ENCODE measurements around the gene CELF5. TPM values are rescaled to one million over a fixed set of nuclear protein-coding genes. Genes with fewer than 3 reads are reported as not detected.
A peak's percentile ranks its signal among the peaks of the same experiment; 100 is the strongest.

Gene CELF5
- total RNA-seq: 0.09 TPM
- 1 to 10 TPM in 1 of 8 donors, under 1 TPM in 7; 0.15 to 1.6 (median 0.70) TPM for polyA plus RNA-seq (ENCODE audit: insufficient read depth in 1 of 8, insufficient read length in 8 of 8, low replicate concordance in 1 of 8)
- long read RNA-seq, donor 1: 0 reads
- long read RNA-seq, donor 2: 0 reads
- long read RNA-seq, donor 3: 0 reads
- long read RNA-seq, donor 4: 0 reads
- long read RNA-seq, donor 5: 0 reads
- long read RNA-seq, donor 6: 0 reads
- long read RNA-seq, donor 7, partial matches to known transcripts: 0 of 1 reads
- long read RNA-seq, donor 7, other reads (novel, unspliced or antisense): 0 of 1 reads
- long read RNA-seq, donor 8: 0 reads
- long read RNA-seq, donor 9: 0 reads
- long read RNA-seq, donor 10: 0 reads
- long read RNA-seq, donor 11: 0 reads

- Histone ChIP-seq H3K27me3 (ENCODE audit: control insufficient read depth, insufficient read depth, low read length) (peaks cover 52% of the 10 kb centered on the region), H3K27ac (ENCODE audit: low read length) (no peak within 1 kb of the TSS), H3K4me3 (ENCODE audit: low read length) (no peak within 1 kb of the TSS), H3K36me3 (ENCODE audit: control insufficient read depth, insufficient read depth, low read length) (no peaks in the 10 kb centered on the region), H3K9me3 (replicated peaks; ENCODE audit: control insufficient read depth, low read depth, low read length) (no peaks in the 10 kb centered on the region), H3K4me1 (ENCODE audit: control insufficient read depth, insufficient read depth, low read length) (peaks cover 3% of the 10 kb centered on the region)
- WGBS (ENCODE audit: insufficient coverage): under 1% methylated on average over 87 of the region's 94 CpGs
- DNase-seq: peak; percentile 69
Observed at GRCh38 chr19:3224346-3225168, at the start of gene CELF5. Gene CELF5 (plus strand): TSS chr19:3224661. CDS start chr19:3224740, 79 bp downstream.

DNA sequence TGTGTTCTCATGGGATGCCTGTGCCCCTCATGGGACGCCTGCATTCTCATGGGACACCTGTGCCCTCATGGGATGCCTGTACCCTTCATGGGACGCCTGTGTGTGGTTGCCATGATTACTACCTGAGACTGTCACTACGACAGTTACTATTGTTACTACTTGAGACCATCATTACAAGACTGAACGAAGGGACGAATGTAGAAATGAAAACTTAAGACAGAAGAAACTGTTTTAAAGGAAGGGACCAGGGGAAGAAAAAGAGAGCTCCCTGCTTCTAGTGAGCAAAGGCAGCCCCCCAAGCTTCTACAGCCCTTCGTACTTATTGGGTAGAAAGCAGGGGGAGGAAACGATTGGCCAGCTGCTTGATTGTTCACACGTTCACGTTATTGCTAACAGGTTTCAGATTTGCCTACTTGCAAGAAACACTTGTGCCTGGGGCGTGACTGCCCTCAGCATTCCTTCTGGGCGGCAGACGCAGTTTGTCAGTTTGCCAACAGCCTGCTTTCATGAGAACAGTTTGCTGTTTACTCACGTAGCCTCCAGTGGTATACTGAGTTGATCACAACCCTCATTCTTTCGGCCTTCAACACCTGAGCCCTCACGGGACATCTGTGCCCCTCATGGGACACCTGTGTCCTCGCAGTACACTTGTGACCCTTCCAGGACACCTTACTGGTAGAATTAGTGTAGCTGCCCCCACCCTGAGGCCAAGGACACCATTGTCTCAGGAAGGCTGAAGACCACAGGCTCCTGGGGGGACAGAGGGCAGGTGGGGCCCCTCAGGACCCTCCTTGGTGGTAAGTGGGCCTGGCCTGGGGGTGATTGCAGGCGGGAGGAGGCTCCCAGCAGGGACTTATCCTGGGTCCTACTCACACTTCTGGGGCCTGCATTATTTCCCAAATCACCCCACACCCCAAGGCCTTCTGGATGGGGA is 48.4 kb upstream of the CELF5 start:
- Histone ChIP-seq H3K4me3 (ENCODE audit: low read length) (no peak overlapping the region), H3K4me1 (ENCODE audit: control insufficient read depth, insufficient read depth, low read length) (peaks cover 20% of the 10 kb centered on the region), H3K27ac (ENCODE audit: low read length) (peak overlapping the region; percentile 8), H3K9me3 (replicated peaks; ENCODE audit: control insufficient read depth, low read depth, low read length) (no peaks in the 10 kb centered on the region), H3K27me3 (ENCODE audit: control insufficient read depth, insufficient read depth, low read length) (no peaks in the 10 kb centered on the region), H3K36me3 (ENCODE audit: control insufficient read depth, insufficient read depth, low read length) (no peaks in the 10 kb centered on the region)
- peak; percentile 50 for DNase-seq
- WGBS (ENCODE audit: insufficient coverage): 66% methylated on average over 12 of the region's 17 CpGs

DNA sequence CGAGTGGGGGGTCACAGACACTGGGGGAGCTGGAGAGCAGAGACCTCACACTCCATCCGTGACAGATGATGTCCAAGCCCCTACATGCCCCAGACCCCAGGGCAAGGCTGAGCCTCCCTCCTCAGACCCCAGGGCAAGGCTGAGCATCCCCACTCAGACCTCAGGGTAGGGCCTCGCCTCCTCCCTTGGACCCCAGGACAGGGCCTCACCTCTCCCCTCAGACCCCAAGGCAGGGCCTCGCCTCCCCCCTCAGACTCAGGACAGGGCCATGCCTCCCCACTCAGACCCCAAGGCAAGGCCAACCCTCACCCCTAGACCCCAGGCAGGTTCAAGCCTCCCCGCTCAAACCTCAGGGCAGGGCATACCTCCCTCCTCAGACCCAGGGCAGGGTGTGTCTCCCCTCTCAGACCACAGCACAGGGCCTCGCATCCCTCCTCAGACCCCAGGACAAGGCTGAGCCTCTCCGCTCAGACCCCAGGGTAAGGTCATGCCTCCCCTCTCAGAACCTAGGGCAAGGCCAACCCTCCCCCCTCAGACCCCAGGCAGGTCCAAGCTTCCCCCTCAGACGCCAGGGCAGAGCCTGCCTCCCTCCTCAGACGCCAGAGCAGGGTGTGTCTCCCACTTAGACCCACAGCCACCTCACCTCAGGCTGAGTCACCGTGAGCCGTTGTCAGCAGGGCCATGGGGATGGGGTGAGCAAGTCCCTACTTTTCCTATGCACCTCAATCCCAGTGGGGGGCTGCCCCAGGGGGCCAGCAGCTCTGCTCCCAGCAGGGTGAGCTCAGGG is 47.6 kb upstream of the CELF5 start:
- Histone ChIP-seq H3K27ac (ENCODE audit: low read length) (peak overlapping the region; percentile 8), H3K9me3 (replicated peaks; ENCODE audit: control insufficient read depth, low read depth, low read length) (no peaks in the 10 kb centered on the region), H3K4me3 (ENCODE audit: low read length) (no peak overlapping the region), H3K36me3 (ENCODE audit: control insufficient read depth, insufficient read depth, low read length) (no peaks in the 10 kb centered on the region), H3K27me3 (ENCODE audit: control insufficient read depth, insufficient read depth, low read length) (no peaks in the 10 kb centered on the region), H3K4me1 (ENCODE audit: control insufficient read depth, insufficient read depth, low read length) (peaks cover 20% of the 10 kb centered on the region)
- WGBS (ENCODE audit: insufficient coverage): 91% methylated on average over 4 of the region's 11 CpGs
- no peak for DNase-seq

DNA sequence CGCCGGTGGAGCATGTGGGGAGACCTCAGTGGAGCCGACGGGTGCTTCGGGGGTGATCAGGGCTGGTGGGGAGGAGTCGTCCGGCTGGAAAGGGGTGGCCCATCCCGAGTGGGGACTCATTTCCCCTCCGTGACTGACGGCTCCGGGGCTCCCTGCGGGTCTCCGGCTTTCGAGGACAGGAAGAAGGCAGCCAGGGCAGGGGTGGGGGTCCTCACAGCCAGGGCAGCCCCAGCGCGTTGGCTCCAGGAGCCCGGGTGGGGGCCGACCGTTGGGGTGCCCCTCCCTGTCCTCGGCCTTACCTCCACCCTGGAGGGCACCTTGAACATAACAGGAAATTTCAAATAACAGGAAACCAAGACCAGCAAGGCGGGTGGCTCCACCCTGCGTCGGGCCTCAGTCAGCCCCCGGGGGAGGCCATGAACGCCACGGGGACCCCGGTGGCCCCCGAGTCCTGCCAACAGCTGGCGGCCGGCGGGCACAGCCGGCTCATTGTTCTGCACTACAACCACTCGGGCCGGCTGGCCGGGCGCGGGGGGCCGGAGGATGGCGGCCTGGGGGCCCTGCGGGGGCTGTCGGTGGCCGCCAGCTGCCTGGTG is 46.0 kb upstream of the CELF5 start, which contains the start of gene S1PR4:
Gene S1PR4, plus strand, starts transcription at position 393 of the 596 bp plus-strand sequence. Its CDS starts 24 bp downstream, at position 417.
- Histone ChIP-seq H3K9me3 (replicated peaks; ENCODE audit: control insufficient read depth, low read depth, low read length) (no peaks in the 10 kb centered on the region), H3K36me3 (ENCODE audit: control insufficient read depth, insufficient read depth, low read length) (no peaks in the 10 kb centered on the region), H3K27ac (ENCODE audit: low read length) (no peak within 1 kb of the TSS), H3K4me3 (ENCODE audit: low read length) (peak within 1 kb of the TSS; percentile 19), H3K4me1 (ENCODE audit: control insufficient read depth, insufficient read depth, low read length) (peaks cover 20% of the 10 kb centered on the region), H3K27me3 (ENCODE audit: control insufficient read depth, insufficient read depth, low read length) (no peaks in the 10 kb centered on the region)
- no peak for DNase-seq
- 70% methylated on average over 41 of the region's 42 CpGs for WGBS (ENCODE audit: insufficient coverage)

- Histone ChIP-seq H3K9me3 (replicated peaks; ENCODE audit: control insufficient read depth, low read depth, low read length) (no peaks in the 10 kb centered on the region), H3K27me3 (ENCODE audit: control insufficient read depth, insufficient read depth, low read length) (no peaks in the 10 kb centered on the region), H3K36me3 (ENCODE audit: control insufficient read depth, insufficient read depth, low read length) (no peaks in the 10 kb centered on the region), H3K4me1 (ENCODE audit: control insufficient read depth, insufficient read depth, low read length) (peaks cover 20% of the 10 kb centered on the region), H3K4me3 (ENCODE audit: low read length) (peak overlapping the region; percentile 19), H3K27ac (ENCODE audit: low read length) (no peak overlapping the region)
- 82% methylated on average over 52 of the region's 52 CpGs for WGBS (ENCODE audit: insufficient coverage)
- no peak for DNase-seq
Observed at GRCh38 chr19:3178973-3179738, 45.3 kb upstream of the CELF5 start.

GRCh38 chr19:3179739-3180293 is 44.6 kb upstream of the CELF5 start:
- Histone ChIP-seq H3K4me1 (ENCODE audit: control insufficient read depth, insufficient read depth, low read length) (peaks cover 20% of the 10 kb centered on the region), H3K27me3 (ENCODE audit: control insufficient read depth, insufficient read depth, low read length) (no peaks in the 10 kb centered on the region), H3K4me3 (ENCODE audit: low read length) (peak overlapping the region; percentile 19), H3K9me3 (replicated peaks; ENCODE audit: control insufficient read depth, low read depth, low read length) (no peaks in the 10 kb centered on the region), H3K27ac (ENCODE audit: low read length) (no peak overlapping the region), H3K36me3 (ENCODE audit: control insufficient read depth, insufficient read depth, low read length) (no peaks in the 10 kb centered on the region)
- DNase-seq: no peak
- 85% methylated on average over 25 of the region's 31 CpGs for WGBS (ENCODE audit: insufficient coverage)

DNA sequence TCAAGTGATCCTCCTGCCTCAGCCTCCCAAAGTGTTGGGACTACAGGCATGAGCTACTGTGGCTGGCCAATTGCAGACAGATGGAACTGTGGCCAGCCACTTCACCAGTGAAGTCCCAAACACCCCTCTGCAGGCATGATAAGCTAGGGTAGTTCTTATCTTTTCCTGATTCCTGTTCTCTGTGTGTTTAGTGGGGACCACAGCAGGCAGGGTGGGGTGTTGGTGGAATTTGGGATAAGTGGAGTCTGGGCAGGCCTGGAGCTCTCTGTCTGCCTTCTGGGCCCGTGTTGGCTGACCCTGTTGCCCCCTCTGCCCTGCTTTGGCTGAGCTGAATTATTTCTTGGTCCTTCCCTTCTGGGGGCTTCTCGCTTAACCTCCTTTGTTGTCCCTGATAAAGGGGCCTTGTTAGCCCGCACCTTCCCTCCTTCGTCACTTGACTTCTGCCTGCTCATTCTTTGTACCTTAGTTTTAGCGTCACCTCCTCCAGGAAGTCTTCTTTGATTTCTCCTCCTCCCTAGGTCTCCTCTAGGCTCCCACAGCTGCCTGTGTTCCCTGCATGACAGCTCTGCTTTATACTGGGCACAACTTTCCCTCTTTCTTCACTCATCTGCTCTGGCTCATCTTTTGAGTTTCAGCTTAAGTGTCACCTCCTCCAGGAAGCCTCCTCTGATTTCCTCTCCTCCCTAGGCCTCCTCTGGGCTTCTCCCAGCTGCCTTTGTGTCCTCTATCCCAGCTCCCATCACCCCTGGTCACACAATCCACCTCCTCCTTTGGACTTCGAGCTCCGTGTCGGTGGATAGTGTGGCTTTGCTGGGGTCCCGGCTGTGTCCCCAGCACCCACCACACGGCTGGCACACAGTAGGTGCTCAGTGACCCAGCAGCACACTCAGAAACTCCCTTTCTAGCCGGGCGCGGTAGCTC is 40.5 kb upstream of the CELF5 start:
- Histone ChIP-seq H3K9me3 (replicated peaks; ENCODE audit: control insufficient read depth, low read depth, low read length) (no peaks in the 10 kb centered on the region), H3K27me3 (ENCODE audit: control insufficient read depth, insufficient read depth, low read length) (no peaks in the 10 kb centered on the region), H3K36me3 (ENCODE audit: control insufficient read depth, insufficient read depth, low read length) (peaks cover 6% of the 10 kb centered on the region), H3K27ac (ENCODE audit: low read length) (no peak overlapping the region), H3K4me1 (ENCODE audit: control insufficient read depth, insufficient read depth, low read length) (peaks cover 14% of the 10 kb centered on the region), H3K4me3 (ENCODE audit: low read length) (no peak overlapping the region)
- DNase-seq: no peak
- WGBS (ENCODE audit: insufficient coverage): 83% methylated on average over 10 of the region's 13 CpGs

All from muscle of leg (tissue), 16 donors.